ENCODE results near the gene M1AP.

GRCh38 chr2:74646201-74646600 is 1.9 kb downstream of the M1AP start:
- no peak for TF ChIP-seq POLR2A (IDR thresholded peaks at IDR 0.05)
- no peak for TF ChIP-seq CTCF (IDR thresholded peaks at IDR 0.05)
- no peak for TF ChIP-seq EP300 (IDR thresholded peaks at IDR 0.05)

All from sigmoid colon (tissue), 4 donors.